Esophagus squamous epithelium (tissue), 5 donors: ENCODE results near the gene MPPED2. TPM values are rescaled to one million over a fixed set of nuclear protein-coding genes. Genes with fewer than 3 reads are reported as not detected.

Source experiments
- DNase-seq: peaks from one replicate; lab custom pipeline; 2025; lab: John Stamatoyannopoulos, UW
- H3K27ac ChIP-seq, 4 donors: fragments of 200-600 bp; sonication (generic); one replicate each; pipeline ENCODE4 v1.5.1; 2016 to 2019; ENCODE audit warnings: mild to moderate bottlenecking in 1 of 4
- H3K27me3 ChIP-seq, 4 donors: fragments of 200-600 bp; sonication (generic); 1 replicate in 3 of 4; 2 replicates in 1 of 4; pipeline versions ENCODE4 v1.5.1 to v1.6.0; 2017 to 2021; ENCODE audit warnings: antibody characterized with exemption in 1 of 4
- H3K36me3 ChIP-seq, 3 donors: fragments of 200-600 bp; sonication (generic); one replicate each; pipeline ENCODE4 v1.5.1; 2016 to 2019
- H3K4me1 ChIP-seq, 3 donors: fragments of 200-600 bp; sonication (generic); one replicate each; pipeline ENCODE4 v1.5.1; 2017 to 2019
- H3K4me3 ChIP-seq, 4 donors: fragments of 200-600 bp; sonication (generic); 1 replicate in 3 of 4; 2 replicates in 1 of 4; pipeline ENCODE4 v1.5.1; 2016 to 2019; ENCODE audit warnings: mild to moderate bottlenecking in 2 of 4, moderate library complexity in 1 of 4
- H3K9me3 ChIP-seq, 3 donors: fragments of 200-600 bp; sonication (generic); one replicate each; pipeline ENCODE4 v1.5.1; 2016 to 2019
- POLR2A ChIP-seq, 4 donors: fragments of 450-650 bp; IDR thresholded peaks; one replicate each; pipeline ENCODE4 v1.6.1; 2017; ENCODE audit warnings: antibody characterized with exemption in 4 of 4, mild to moderate bottlenecking in 4 of 4, moderate library complexity in 3 of 4
- WGBS, 2 donors: methylation state at CpG; one replicate each; pipeline ENCODE4 v1.1.5; 2018; 5-methylcytosine and 5-hydroxymethylcytosine counted together
- intact Hi-C: fragments of 100-400 bp; cut with DNase I; formaldehyde crosslinking; loops from one replicate; pipeline ENCODE4 v1.15.0; 2022
- total RNA-seq, 4 donors: library from RNA; depleted of rRNA; stranded (reverse); fragments of >200 nt; gene quantifications; one replicate each; pipeline ENCODE4 v1.1.0, GENCODE V29; 2016
- TF ChIP-seq, protein P1 (sequence below), 6 experiments: fragments of 450-650 bp in 4 of 6; fragments of 200-600 bp in 2 of 6; sonication (generic) in 2 of 6; IDR thresholded peaks; one replicate each; pipeline ENCODE4 v1.5.1; 2016 to 2019; ENCODE audit warnings: antibody characterized with exemption in 6 of 6, mild to moderate bottlenecking in 4 of 6, moderate library complexity in 4 of 6
- donor health status: DM: yes; HTN: yes; CAD: no.

Gene MPPED2
- total RNA-seq, 4 donors from 2014 or later, result 0.49 to 3.2 (median 1.8) TPM

DNA sequence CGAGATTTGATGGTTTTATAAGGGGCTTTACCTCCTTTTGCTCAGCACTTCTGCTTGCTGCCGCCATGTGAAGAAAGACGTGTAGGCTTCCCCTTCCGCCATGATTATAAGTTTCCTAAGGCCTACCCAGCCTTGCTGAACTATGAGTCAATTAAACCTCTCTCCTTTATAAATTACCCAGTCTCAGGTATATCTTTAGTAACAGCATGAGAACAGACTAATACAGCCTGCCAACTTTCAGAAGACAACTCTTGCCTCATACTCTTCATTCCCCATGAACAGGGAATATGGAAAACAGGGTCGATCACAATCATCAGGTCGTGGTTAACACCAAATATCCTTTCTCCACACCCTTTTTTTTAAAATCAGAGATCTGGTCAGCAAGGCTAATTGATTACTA lies 83.0 kb downstream of the MPPED2 start:
- H3K4me1 ChIP-seq, result peaks cover 0 to 11% (median 0%) of the 10 kb centered on the region in 3 donors

DNA sequence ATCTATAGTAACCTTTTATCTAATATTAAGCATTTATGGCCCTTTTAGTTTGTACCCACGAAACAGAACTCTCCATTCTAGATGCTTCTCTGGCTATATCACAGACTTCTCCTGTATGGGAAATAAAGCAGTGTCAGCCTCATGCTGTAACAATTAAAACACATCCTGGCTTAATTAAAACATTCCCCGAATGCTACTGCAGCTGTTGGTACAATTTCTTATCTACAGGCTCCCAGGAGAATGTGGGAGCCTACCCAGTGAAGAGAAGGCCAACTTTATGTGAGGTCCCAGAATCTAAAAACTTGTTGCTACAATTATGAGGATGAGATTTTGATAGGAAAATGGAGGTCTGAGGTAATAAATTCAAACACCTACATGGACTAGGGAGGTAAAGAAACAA lies 83.8 kb downstream of the MPPED2 start:
- H3K9me3 ChIP-seq, result no peaks in the 10 kb centered on the region
- WGBS, 2 donors, result 54 to 82% methylated on average over 2 of the region's 2 CpGs
- H3K27ac ChIP-seq, result no peak overlapping the region
- no peak for DNase-seq
- intact Hi-C loops, result no loop called here
- H3K4me3 ChIP-seq, result no peak overlapping the region
- no peak for TF ChIP-seq POLR2A (IDR thresholded peaks at IDR 0.05)
- TF ChIP-seq, protein P1, sequence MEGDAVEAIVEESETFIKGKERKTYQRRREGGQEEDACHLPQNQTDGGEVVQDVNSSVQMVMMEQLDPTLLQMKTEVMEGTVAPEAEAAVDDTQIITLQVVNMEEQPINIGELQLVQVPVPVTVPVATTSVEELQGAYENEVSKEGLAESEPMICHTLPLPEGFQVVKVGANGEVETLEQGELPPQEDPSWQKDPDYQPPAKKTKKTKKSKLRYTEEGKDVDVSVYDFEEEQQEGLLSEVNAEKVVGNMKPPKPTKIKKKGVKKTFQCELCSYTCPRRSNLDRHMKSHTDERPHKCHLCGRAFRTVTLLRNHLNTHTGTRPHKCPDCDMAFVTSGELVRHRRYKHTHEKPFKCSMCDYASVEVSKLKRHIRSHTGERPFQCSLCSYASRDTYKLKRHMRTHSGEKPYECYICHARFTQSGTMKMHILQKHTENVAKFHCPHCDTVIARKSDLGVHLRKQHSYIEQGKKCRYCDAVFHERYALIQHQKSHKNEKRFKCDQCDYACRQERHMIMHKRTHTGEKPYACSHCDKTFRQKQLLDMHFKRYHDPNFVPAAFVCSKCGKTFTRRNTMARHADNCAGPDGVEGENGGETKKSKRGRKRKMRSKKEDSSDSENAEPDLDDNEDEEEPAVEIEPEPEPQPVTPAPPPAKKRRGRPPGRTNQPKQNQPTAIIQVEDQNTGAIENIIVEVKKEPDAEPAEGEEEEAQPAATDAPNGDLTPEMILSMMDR (IDR thresholded peaks at IDR 0.05), result no peak
- no peaks in the 10 kb centered on the region for H3K27me3 ChIP-seq
- H3K4me1 ChIP-seq, result peaks cover 0 to 11% (median 0%) of the 10 kb centered on the region in 3 donors
- no peaks in the 10 kb centered on the region for H3K36me3 ChIP-seq

More for the DNA sequence above, 83.0 kb downstream of the MPPED2 start:
- H3K27me3 ChIP-seq, result no peaks in the 10 kb centered on the region
- no peaks in the 10 kb centered on the region for H3K9me3 ChIP-seq
- no peak overlapping the region for H3K27ac ChIP-seq
- H3K4me3 ChIP-seq, result no peak overlapping the region
- 63 to 79% methylated on average over 6 of the region's 6 CpGs for WGBS, 2 donors
- H3K36me3 ChIP-seq, result no peaks in the 10 kb centered on the region
- intact Hi-C loops, result no loop called here
- DNase-seq, result no peak
- TF ChIP-seq, protein P1 (IDR thresholded peaks at IDR 0.05), result no peak
- no peak for TF ChIP-seq POLR2A (IDR thresholded peaks at IDR 0.05)

DNA sequence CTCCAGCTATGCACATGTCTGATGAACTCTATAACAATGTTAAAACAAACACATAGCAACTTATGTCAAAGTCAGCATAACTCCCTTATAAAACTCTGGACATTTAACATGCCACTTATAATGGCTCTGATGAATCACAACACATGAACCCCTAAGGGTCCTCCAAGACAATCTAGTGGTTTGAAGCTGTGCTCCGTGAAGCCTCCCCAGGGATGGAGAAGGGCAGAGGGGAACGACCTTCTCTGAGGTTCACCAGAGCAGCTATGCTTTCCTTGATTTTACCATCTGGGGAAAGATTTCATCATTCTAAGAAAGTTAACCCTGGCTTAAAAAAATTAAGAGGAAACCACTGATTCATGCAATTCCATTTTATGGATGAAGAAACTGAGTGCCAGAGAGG lies 84.4 kb downstream of the MPPED2 start:
- intact Hi-C loops, result no loop called here
- no peaks in the 10 kb centered on the region for H3K9me3 ChIP-seq
- no peak overlapping the region for H3K4me3 ChIP-seq
- WGBS, 2 donors, result 78% methylated on average over 2 of the region's 2 CpGs
- DNase-seq, result no peak
- no peak overlapping the region for H3K27ac ChIP-seq
- H3K27me3 ChIP-seq, result no peaks in the 10 kb centered on the region
- no peaks in the 10 kb centered on the region for H3K36me3 ChIP-seq
- TF ChIP-seq, protein P1 (IDR thresholded peaks at IDR 0.05), result no peak
- TF ChIP-seq POLR2A (IDR thresholded peaks at IDR 0.05), result no peak
- peaks cover 0 to 11% (median 0%) of the 10 kb centered on the region in 3 donors for H3K4me1 ChIP-seq

DNA sequence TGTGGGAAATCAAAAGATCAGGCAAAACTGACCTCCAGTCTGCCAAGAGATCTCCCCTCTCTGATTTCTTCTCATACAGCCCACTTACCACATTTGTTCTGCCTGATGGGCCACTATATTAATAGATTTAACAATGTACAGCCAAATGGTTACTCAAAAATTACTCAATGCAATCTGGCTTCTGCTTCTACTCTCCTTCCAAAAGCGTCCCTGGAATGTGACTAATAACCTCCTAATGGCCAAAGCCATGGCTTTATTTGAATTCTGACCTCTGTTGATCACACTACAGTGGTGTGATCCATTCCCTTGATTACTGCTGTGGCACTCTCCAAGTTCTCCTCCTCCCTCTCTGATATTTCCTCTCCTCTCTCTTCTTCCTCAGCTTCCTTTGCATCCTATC lies 86.2 kb downstream of the MPPED2 start:
- Histone ChIP-seq H3K9me3 (no peaks in the 10 kb centered on the region), H3K27ac (no peak overlapping the region), H3K4me1 (peaks cover 0 to 10% (median 0%) of the 10 kb centered on the region in 3 donors), H3K27me3 (no peaks in the 10 kb centered on the region), H3K36me3 (no peaks in the 10 kb centered on the region), H3K4me3 (no peak overlapping the region)
- no peak for DNase-seq
- TF ChIP-seq, protein P1 (IDR thresholded peaks at IDR 0.05), result no peak
- TF ChIP-seq POLR2A (IDR thresholded peaks at IDR 0.05), result no peak
- WGBS, 2 donors, result 64 to 79% methylated on average over 1 of the region's 1 CpG
- intact Hi-C loops, result no loop called here

DNA sequence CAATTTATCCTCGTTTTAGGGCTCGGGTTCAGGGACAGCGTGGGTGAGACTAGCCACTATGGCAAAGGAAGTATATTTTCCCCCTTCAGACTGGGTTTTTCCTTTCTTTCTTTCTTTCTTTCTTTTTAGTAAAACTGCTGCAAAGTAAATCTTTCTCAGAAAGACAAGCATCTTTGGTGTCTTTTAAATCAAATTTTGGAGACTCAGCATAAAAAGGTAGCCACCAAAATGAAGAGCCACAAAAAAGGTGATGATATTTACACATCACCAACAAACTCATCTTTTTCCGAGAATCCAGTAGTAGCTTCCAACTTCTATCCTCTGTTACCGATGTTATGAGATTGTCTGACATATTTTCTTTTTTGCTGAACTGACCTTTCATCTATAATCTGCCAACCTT lies 88.6 kb downstream of the MPPED2 start:
- TF ChIP-seq, protein P1 (IDR thresholded peaks at IDR 0.05), result no peak
- no peak for TF ChIP-seq POLR2A (IDR thresholded peaks at IDR 0.05)
- H3K9me3 ChIP-seq, result no peaks in the 10 kb centered on the region
- H3K36me3 ChIP-seq, result no peaks in the 10 kb centered on the region
- H3K4me1 ChIP-seq, result no peaks in the 10 kb centered on the region
- intact Hi-C loops, result no loop called here
- H3K4me3 ChIP-seq, result no peak overlapping the region
- no peak for DNase-seq
- H3K27me3 ChIP-seq, result no peaks in the 10 kb centered on the region
- 82 to 90% methylated on average over 5 of the region's 5 CpGs for WGBS, 2 donors
- H3K27ac ChIP-seq, result no peak overlapping the region
